ENCODE measurements around the gene SSRP1.

Gene SSRP1

GRCh38 chr11:57303280-57303989 lies 32.3 kb downstream of the SSRP1 start:
- peaks cover 4% of the 10 kb centered on the region for H3K36me3 ChIP-seq (ENCODE audit: control insufficient read depth, insufficient read depth, low read length)
- no peaks in the 10 kb centered on the region for H3K27me3 ChIP-seq (replicated peaks; ENCODE audit: control insufficient read depth, insufficient read depth, low read length)
- DNase-seq (ENCODE audit: extremely low read depth, insufficient read length): no peak
- no peak overlapping the region for H3K4me3 ChIP-seq (replicated peaks; ENCODE audit: low read depth, low read length)
- no peak for TF ChIP-seq CTCF (IDR thresholded peaks at IDR 0.05; ENCODE audit: insufficient read depth, low read length, poor library complexity, severe bottlenecking)

GRCh38 chr11:57302489-57302888 lies 33.2 kb downstream of the SSRP1 start:
- TF ChIP-seq CTCF (IDR thresholded peaks at IDR 0.05; ENCODE audit: insufficient read depth, low read length, poor library complexity, severe bottlenecking): no peak
- no peak for DNase-seq (ENCODE audit: extremely low read depth, insufficient read length)
- Histone ChIP-seq H3K27me3 (replicated peaks; ENCODE audit: control insufficient read depth, insufficient read depth, low read length) (no peaks in the 10 kb centered on the region), H3K4me3 (replicated peaks; ENCODE audit: low read depth, low read length) (no peak overlapping the region), H3K36me3 (ENCODE audit: control insufficient read depth, insufficient read depth, low read length) (peaks cover 4% of the 10 kb centered on the region)

GRCh38 chr11:57301711-57302423 lies 33.8 kb downstream of the SSRP1 start:
- Histone ChIP-seq H3K36me3 (ENCODE audit: control insufficient read depth, insufficient read depth, low read length) (peaks cover 4% of the 10 kb centered on the region), H3K27me3 (replicated peaks; ENCODE audit: control insufficient read depth, insufficient read depth, low read length) (no peaks in the 10 kb centered on the region), H3K4me3 (replicated peaks; ENCODE audit: low read depth, low read length) (no peak overlapping the region)
- no peak for DNase-seq (ENCODE audit: extremely low read depth, insufficient read length)
- no peak for TF ChIP-seq CTCF (IDR thresholded peaks at IDR 0.05; ENCODE audit: insufficient read depth, low read length, poor library complexity, severe bottlenecking)

GRCh38 chr11:57300785-57301184 lies 34.9 kb downstream of the SSRP1 start:
- Histone ChIP-seq H3K36me3 (ENCODE audit: control insufficient read depth, insufficient read depth, low read length) (peaks cover 4% of the 10 kb centered on the region), H3K4me3 (replicated peaks; ENCODE audit: low read depth, low read length) (no peak overlapping the region), H3K27me3 (replicated peaks; ENCODE audit: control insufficient read depth, insufficient read depth, low read length) (no peaks in the 10 kb centered on the region)
- no peak for DNase-seq (ENCODE audit: extremely low read depth, insufficient read length)
- no peak for TF ChIP-seq CTCF (IDR thresholded peaks at IDR 0.05; ENCODE audit: insufficient read depth, low read length, poor library complexity, severe bottlenecking)

GRCh38 chr11:57299150-57299737 lies 36.4 kb downstream of the SSRP1 start:
- H3K36me3 ChIP-seq (ENCODE audit: control insufficient read depth, insufficient read depth, low read length): peaks cover 4% of the 10 kb centered on the region
- TF ChIP-seq CTCF (IDR thresholded peaks at IDR 0.05; ENCODE audit: insufficient read depth, low read length, poor library complexity, severe bottlenecking): no peak
- H3K27me3 ChIP-seq (replicated peaks; ENCODE audit: control insufficient read depth, insufficient read depth, low read length): no peaks in the 10 kb centered on the region
- DNase-seq (ENCODE audit: extremely low read depth, insufficient read length): no peak
- no peak overlapping the region for H3K4me3 ChIP-seq (replicated peaks; ENCODE audit: low read depth, low read length)
